OCI-LY7 (cell line): ENCODE data around the gene RTL1.

ENCODE experiments used
- CTCF ChIP-seq: fragments of 200-600 bp; sonication (generic); conservative IDR thresholded peaks from 2 replicates; pipeline ENCODE4 v1.5.1; 2014; ENCODE audit warnings: mild to moderate bottlenecking, antibody characterized with exemption, low read length, moderate library complexity, mixed read lengths
- EZH2phosphoT487 ChIP-seq: fragments of 200-600 bp; sonication (generic); IDR thresholded peaks from 2 replicates; pipeline ENCODE4 v1.6.1; 2018; ENCODE audit warnings: low read depth, borderline replicate concordance, mild to moderate bottlenecking, mixed run types, antibody characterized with exemption, low read length, moderate library complexity, mixed read lengths

- TF ChIP-seq CTCF (no peak), EZH2phosphoT487 (no peak)
These were observed 67.2 kb downstream of the RTL1 start for GRCh38 chr14:100836311-100836805.
